Liver (tissue), 9 donors: ENCODE results near the gene DIP2C. TPM values are rescaled to one million over a fixed set of nuclear protein-coding genes. Genes with fewer than 3 reads are reported as not detected.

Experiments
- DNase-seq: peaks from one replicate; pipeline ENCODE4 v3.0.0-alpha.2; 2017; ENCODE audit warnings: low spot score
- H3K27ac ChIP-seq, 2 donors: one replicate each; pipeline ENCODE4 v1.7.0; 2013; ENCODE audit warnings: inconsistent platforms in 2 of 2, low read length in 2 of 2, control low read depth in 1 of 2, low read depth in 1 of 2, mild to moderate bottlenecking in 1 of 2
- H3K27me3 ChIP-seq, 4 donors: one replicate each; pipeline versions ENCODE4 v1.6.1 to v1.7.0; 2013; ENCODE audit warnings: low read length in 3 of 4, inconsistent platforms in 1 of 4, mild to moderate bottlenecking in 1 of 4, moderate library complexity in 1 of 4; ENCODE audit not compliant: control insufficient read depth in 4 of 4, insufficient read depth in 4 of 4
- H3K36me3 ChIP-seq, 4 donors: one replicate each; pipeline versions ENCODE4 v1.6.1 to v1.7.0; 2013; ENCODE audit warnings: low read length in 3 of 4, mild to moderate bottlenecking in 3 of 4, low read depth in 1 of 4, moderate library complexity in 1 of 4; ENCODE audit not compliant: control insufficient read depth in 4 of 4, insufficient read depth in 3 of 4
- H3K4me1 ChIP-seq, 4 donors: one replicate each; pipeline versions ENCODE4 v1.6.1 to v1.7.0; 2013; ENCODE audit warnings: low read length in 3 of 4, mild to moderate bottlenecking in 3 of 4, moderate library complexity in 1 of 4; ENCODE audit not compliant: control insufficient read depth in 4 of 4, insufficient read depth in 4 of 4
- H3K4me3 ChIP-seq, 3 donors: one replicate each; pipeline versions ENCODE4 v1.6.1 to v1.7.0; 2013; ENCODE audit warnings: low read length in 3 of 3, control low read depth in 1 of 3, low read depth in 1 of 3, mild to moderate bottlenecking in 1 of 3
- H3K9ac ChIP-seq, 2 donors: one replicate each; pipeline ENCODE4 v1.7.0; 2013; ENCODE audit warnings: low read length in 2 of 2, mild to moderate bottlenecking in 2 of 2, moderate library complexity in 2 of 2, control low read depth in 1 of 2, low read depth in 1 of 2
- H3K9me3 ChIP-seq, 4 donors: one replicate each; pipeline versions ENCODE4 v1.6.1 to v1.7.0; 2013; ENCODE audit warnings: low read length in 3 of 4; ENCODE audit not compliant: control insufficient read depth in 4 of 4
- ATF3 ChIP-seq: IDR thresholded peaks from 2 replicates; pipeline ENCODE4 v1.6.1; 2016; ENCODE audit warnings: antibody characterized with exemption
- EGR1 ChIP-seq, 2 donors: IDR thresholded peaks; 2 replicates each; pipeline ENCODE4 v1.6.1; 2016 to 2018; ENCODE audit warnings: antibody characterized with exemption in 2 of 2, low read depth in 2 of 2
- FOXA1 ChIP-seq: IDR thresholded peaks from 2 replicates; pipeline ENCODE4 v1.6.1; 2016; ENCODE audit warnings: antibody characterized with exemption
- FOXA2 ChIP-seq: IDR thresholded peaks from 2 replicates; pipeline ENCODE4 v1.6.1; 2016; ENCODE audit warnings: antibody characterized with exemption
- GABPA ChIP-seq, 2 donors: IDR thresholded peaks in 1 of 2; conservative IDR thresholded peaks in 1 of 2; 2 replicates each; pipeline ENCODE4 v1.6.1; 2016; ENCODE audit warnings: antibody characterized with exemption in 2 of 2, mild to moderate bottlenecking in 1 of 2, moderate library complexity in 1 of 2
- HNF4A ChIP-seq, 2 donors: conservative IDR thresholded peaks; 2 replicates each; pipeline ENCODE4 v1.6.1; 2016; ENCODE audit warnings: antibody characterized with exemption in 2 of 2, mild to moderate bottlenecking in 2 of 2
- HNF4G ChIP-seq: IDR thresholded peaks from 2 replicates; pipeline ENCODE4 v1.6.1; 2016; ENCODE audit warnings: antibody characterized with exemption
- JUND ChIP-seq, 2 donors: IDR thresholded peaks; 2 replicates each; pipeline ENCODE4 v1.6.1; 2016; ENCODE audit warnings: antibody characterized with exemption in 2 of 2
- NR2F2 ChIP-seq: IDR thresholded peaks from 2 replicates; pipeline ENCODE4 v1.6.1; 2016; ENCODE audit warnings: antibody characterized with exemption
- RAD21 ChIP-seq, 2 donors: IDR thresholded peaks; 2 replicates each; pipeline ENCODE4 v1.6.1; 2016; ENCODE audit warnings: antibody characterized with exemption in 2 of 2, mild to moderate bottlenecking in 2 of 2
- RXRA ChIP-seq, 2 donors: IDR thresholded peaks; 2 replicates each; pipeline ENCODE4 v1.6.1; 2017 to 2018; ENCODE audit warnings: antibody characterized with exemption in 2 of 2, mild to moderate bottlenecking in 1 of 2
- SP1 ChIP-seq: IDR thresholded peaks from 2 replicates; pipeline ENCODE4 v1.6.1; 2018; ENCODE audit warnings: antibody characterized with exemption, mild to moderate bottlenecking
- TAF1 ChIP-seq: conservative IDR thresholded peaks from 2 replicates; pipeline ENCODE4 v1.6.1; 2016; ENCODE audit warnings: antibody characterized with exemption, mild to moderate bottlenecking
- YY1 ChIP-seq: IDR thresholded peaks from 2 replicates; pipeline ENCODE4 v1.6.1; 2016; ENCODE audit warnings: antibody characterized with exemption, mild to moderate bottlenecking
- WGBS: extraction: QIAGEN DNeasy Blood & Tissue Kit; methylation state at CpG from one replicate; pipeline ENCODE4 v1.1.7; 2013; 5-methylcytosine and 5-hydroxymethylcytosine counted together
- polyA plus RNA-seq, 2 donors: library from polyadenylated mRNA; stranded (reverse) in 1 of 2; unstranded in 1 of 2; fragments of 200-250 nt in 1 of 2; fragments of >200 nt in 1 of 2; fragmentation: Nextera tagmentation in 1 of 2; extraction: Ambion mirVana in 1 of 2; gene quantifications; one replicate each; pipeline versions ENCODE4 v1.2.1 to v1.2.3, GENCODE V29; 2013 to 2015
- total RNA-seq, 2 donors: library from RNA; depleted of rRNA; stranded (reverse); fragments of >200 nt; gene quantifications; one replicate each; pipeline ENCODE4 v1.2.3, GENCODE V29; 2014
- TF ChIP-seq, protein P1 (sequence below): IDR thresholded peaks from 2 replicates; pipeline ENCODE4 v1.6.1; 2016; ENCODE audit warnings: antibody characterized with exemption
- TF ChIP-seq, protein P2 (sequence below): IDR thresholded peaks from 2 replicates; pipeline ENCODE4 v1.6.1; 2016; ENCODE audit warnings: antibody characterized with exemption
- TF ChIP-seq, protein P3 (sequence below): fragments of 150-350 bp; IDR thresholded peaks from 2 replicates; pipeline ENCODE4 v1.5.1; 2017; ENCODE audit warnings: improper control_type of control experiment, low read depth, low read length; ENCODE audit not compliant: missing input control
- TF ChIP-seq, protein P4 (sequence below): IDR thresholded peaks from 2 replicates; pipeline ENCODE4 v1.6.1; 2016; ENCODE audit warnings: antibody characterized with exemption, mild to moderate bottlenecking
- donor health status: healthy.
- donor health status: healthy.
- donor health status: healthy.
- donor health status: healthy.
- donor health status: healthy.

DIP2C gene
- total and polyA plus RNA-seq, 4 donors = 4.2 to 12.2 (median 5.7) TPM

- WGBS = 98% methylated on average over 5 of the region's 5 CpGs
- H3K27me3 ChIP-seq = no peaks in the 10 kb centered on the region
Measured at GRCh38 chr10:563827-564226, 125.6 kb downstream of the DIP2C start.

GRCh38 chr10:562142-562541 is 127.3 kb downstream of the DIP2C start:
- Histone ChIP-seq H3K36me3 (no peaks in the 10 kb centered on the region), H3K9me3 (no peaks in the 10 kb centered on the region), H3K27me3 (no peaks in the 10 kb centered on the region), H3K9ac (no peak overlapping the region), H3K4me1 (peaks cover 0 to 9% (median 0%) of the 10 kb centered on the region in 4 donors), H3K4me3 (no peak overlapping the region), H3K27ac (no peak overlapping the region)
- TF ChIP-seq FOXA2 = no peak
- TF ChIP-seq RXRA (IDR thresholded peaks at IDR 0.05) = no peak
- TF ChIP-seq SP1 = no peak
- TF ChIP-seq HNF4G = no peak
- no peak for TF ChIP-seq TAF1
- TF ChIP-seq HNF4A (conservative IDR thresholded peaks at IDR 0.05) = no peak
- TF ChIP-seq, protein P1, sequence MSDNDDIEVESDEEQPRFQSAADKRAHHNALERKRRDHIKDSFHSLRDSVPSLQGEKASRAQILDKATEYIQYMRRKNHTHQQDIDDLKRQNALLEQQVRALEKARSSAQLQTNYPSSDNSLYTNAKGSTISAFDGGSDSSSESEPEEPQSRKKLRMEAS = no peak
- no peak for TF ChIP-seq NR2F2
- TF ChIP-seq, protein P2, sequence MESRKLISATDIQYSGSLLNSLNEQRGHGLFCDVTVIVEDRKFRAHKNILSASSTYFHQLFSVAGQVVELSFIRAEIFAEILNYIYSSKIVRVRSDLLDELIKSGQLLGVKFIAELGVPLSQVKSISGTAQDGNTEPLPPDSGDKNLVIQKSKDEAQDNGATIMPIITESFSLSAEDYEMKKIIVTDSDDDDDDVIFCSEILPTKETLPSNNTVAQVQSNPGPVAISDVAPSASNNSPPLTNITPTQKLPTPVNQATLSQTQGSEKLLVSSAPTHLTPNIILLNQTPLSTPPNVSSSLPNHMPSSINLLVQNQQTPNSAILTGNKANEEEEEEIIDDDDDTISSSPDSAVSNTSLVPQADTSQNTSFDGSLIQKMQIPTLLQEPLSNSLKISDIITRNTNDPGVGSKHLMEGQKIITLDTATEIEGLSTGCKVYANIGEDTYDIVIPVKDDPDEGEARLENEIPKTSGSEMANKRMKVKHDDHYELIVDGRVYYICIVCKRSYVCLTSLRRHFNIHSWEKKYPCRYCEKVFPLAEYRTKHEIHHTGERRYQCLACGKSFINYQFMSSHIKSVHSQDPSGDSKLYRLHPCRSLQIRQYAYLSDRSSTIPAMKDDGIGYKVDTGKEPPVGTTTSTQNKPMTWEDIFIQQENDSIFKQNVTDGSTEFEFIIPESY = no peak
- no peak for TF ChIP-seq RAD21 (IDR thresholded peaks at IDR 0.05)
- TF ChIP-seq ATF3 = no peak
- TF ChIP-seq, protein P3, sequence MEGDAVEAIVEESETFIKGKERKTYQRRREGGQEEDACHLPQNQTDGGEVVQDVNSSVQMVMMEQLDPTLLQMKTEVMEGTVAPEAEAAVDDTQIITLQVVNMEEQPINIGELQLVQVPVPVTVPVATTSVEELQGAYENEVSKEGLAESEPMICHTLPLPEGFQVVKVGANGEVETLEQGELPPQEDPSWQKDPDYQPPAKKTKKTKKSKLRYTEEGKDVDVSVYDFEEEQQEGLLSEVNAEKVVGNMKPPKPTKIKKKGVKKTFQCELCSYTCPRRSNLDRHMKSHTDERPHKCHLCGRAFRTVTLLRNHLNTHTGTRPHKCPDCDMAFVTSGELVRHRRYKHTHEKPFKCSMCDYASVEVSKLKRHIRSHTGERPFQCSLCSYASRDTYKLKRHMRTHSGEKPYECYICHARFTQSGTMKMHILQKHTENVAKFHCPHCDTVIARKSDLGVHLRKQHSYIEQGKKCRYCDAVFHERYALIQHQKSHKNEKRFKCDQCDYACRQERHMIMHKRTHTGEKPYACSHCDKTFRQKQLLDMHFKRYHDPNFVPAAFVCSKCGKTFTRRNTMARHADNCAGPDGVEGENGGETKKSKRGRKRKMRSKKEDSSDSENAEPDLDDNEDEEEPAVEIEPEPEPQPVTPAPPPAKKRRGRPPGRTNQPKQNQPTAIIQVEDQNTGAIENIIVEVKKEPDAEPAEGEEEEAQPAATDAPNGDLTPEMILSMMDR = no peak
- TF ChIP-seq YY1 = no peak
- TF ChIP-seq, protein P4, sequence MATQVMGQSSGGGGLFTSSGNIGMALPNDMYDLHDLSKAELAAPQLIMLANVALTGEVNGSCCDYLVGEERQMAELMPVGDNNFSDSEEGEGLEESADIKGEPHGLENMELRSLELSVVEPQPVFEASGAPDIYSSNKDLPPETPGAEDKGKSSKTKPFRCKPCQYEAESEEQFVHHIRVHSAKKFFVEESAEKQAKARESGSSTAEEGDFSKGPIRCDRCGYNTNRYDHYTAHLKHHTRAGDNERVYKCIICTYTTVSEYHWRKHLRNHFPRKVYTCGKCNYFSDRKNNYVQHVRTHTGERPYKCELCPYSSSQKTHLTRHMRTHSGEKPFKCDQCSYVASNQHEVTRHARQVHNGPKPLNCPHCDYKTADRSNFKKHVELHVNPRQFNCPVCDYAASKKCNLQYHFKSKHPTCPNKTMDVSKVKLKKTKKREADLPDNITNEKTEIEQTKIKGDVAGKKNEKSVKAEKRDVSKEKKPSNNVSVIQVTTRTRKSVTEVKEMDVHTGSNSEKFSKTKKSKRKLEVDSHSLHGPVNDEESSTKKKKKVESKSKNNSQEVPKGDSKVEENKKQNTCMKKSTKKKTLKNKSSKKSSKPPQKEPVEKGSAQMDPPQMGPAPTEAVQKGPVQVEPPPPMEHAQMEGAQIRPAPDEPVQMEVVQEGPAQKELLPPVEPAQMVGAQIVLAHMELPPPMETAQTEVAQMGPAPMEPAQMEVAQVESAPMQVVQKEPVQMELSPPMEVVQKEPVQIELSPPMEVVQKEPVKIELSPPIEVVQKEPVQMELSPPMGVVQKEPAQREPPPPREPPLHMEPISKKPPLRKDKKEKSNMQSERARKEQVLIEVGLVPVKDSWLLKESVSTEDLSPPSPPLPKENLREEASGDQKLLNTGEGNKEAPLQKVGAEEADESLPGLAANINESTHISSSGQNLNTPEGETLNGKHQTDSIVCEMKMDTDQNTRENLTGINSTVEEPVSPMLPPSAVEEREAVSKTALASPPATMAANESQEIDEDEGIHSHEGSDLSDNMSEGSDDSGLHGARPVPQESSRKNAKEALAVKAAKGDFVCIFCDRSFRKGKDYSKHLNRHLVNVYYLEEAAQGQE = no peak
- no peak for TF ChIP-seq EGR1 (IDR thresholded peaks at IDR 0.05; ENCODE audit: low read depth in 2 of 2)
- TF ChIP-seq JUND (IDR thresholded peaks at IDR 0.05) = no peak
- DNase-seq = no peak
- WGBS = 92% methylated on average over 4 of the region's 4 CpGs

More at GRCh38 chr10:563827-564226, 125.6 kb downstream of the DIP2C start:
- Histone ChIP-seq H3K36me3 (no peaks in the 10 kb centered on the region), H3K4me3 (no peak overlapping the region), H3K9ac (no peak overlapping the region), H3K4me1 (peaks cover 0 to 8% (median 0%) of the 10 kb centered on the region in 4 donors), H3K27ac (no peak overlapping the region), H3K9me3 (no peaks in the 10 kb centered on the region)
- DNase-seq = no peak
- TF ChIP-seq HNF4G (no peak), SP1 (no peak), TAF1 (no peak), FOXA2 (no peak), GABPA (IDR thresholded peaks at IDR 0.05 in 1 of 2, conservative IDR thresholded peaks at IDR 0.05 in 1 of 2) (no peak), JUND (IDR thresholded peaks at IDR 0.05) (no peak), YY1 (no peak), FOXA1 (no peak)
- TF ChIP-seq, protein P3 = no peak
